Measurements from ENCODE around the gene KRT7. TPM values are rescaled to one million over a fixed set of nuclear protein-coding genes. Genes with fewer than 3 reads are reported as not detected.
A peak's percentile ranks its signal among the peaks of the same experiment; 100 is the strongest.

The KRT7 gene
- total RNA-seq, 1 donor from 2014 or later = 1,355 TPM

- no peak for DNase-seq (ENCODE audit: low read depth)
- TF ChIP-seq CTCF (IDR thresholded peaks at IDR 0.05; ENCODE audit: insufficient read depth, low read length, poor library complexity, severe bottlenecking) = peak; percentile 100
- Histone ChIP-seq H3K27me3 (ENCODE audit: control insufficient read depth, insufficient read depth, low read length) (no peaks in the 10 kb centered on the region), H3K4me3 (ENCODE audit: low read depth, low read length) (no peak overlapping the region), H3K36me3 (ENCODE audit: control insufficient read depth, insufficient read depth, low read length) (no peaks in the 10 kb centered on the region)
Observed at GRCh38 chr12:52213564-52214420, 19.3 kb upstream of the KRT7 start.

GRCh38 chr12:52214421-52214802 is 18.6 kb upstream of the KRT7 start:
- no peak for DNase-seq (ENCODE audit: low read depth)
- no peak overlapping the region for H3K4me3 ChIP-seq (ENCODE audit: low read depth, low read length)
- no peaks in the 10 kb centered on the region for H3K36me3 ChIP-seq (ENCODE audit: control insufficient read depth, insufficient read depth, low read length)

GRCh38 chr12:52215587-52216031 is 17.4 kb upstream of the KRT7 start:
- Histone ChIP-seq H3K27me3 (ENCODE audit: control insufficient read depth, insufficient read depth, low read length) (no peaks in the 10 kb centered on the region), H3K4me3 (ENCODE audit: low read depth, low read length) (no peak overlapping the region), H3K36me3 (ENCODE audit: control insufficient read depth, insufficient read depth, low read length) (no peaks in the 10 kb centered on the region)
- no peak for TF ChIP-seq CTCF (IDR thresholded peaks at IDR 0.05; ENCODE audit: insufficient read depth, low read length, poor library complexity, severe bottlenecking)
- DNase-seq (ENCODE audit: low read depth) = peak; percentile 70

More at GRCh38 chr12:52214421-52214802, 18.6 kb upstream of the KRT7 start:
- H3K27me3 ChIP-seq (ENCODE audit: control insufficient read depth, insufficient read depth, low read length) = no peaks in the 10 kb centered on the region
- TF ChIP-seq CTCF (IDR thresholded peaks at IDR 0.05; ENCODE audit: insufficient read depth, low read length, poor library complexity, severe bottlenecking) = no peak

GRCh38 chr12:52216100-52216499 is 16.9 kb upstream of the KRT7 start:
- H3K27me3 ChIP-seq (ENCODE audit: control insufficient read depth, insufficient read depth, low read length) = no peaks in the 10 kb centered on the region
- TF ChIP-seq CTCF (IDR thresholded peaks at IDR 0.05; ENCODE audit: insufficient read depth, low read length, poor library complexity, severe bottlenecking) = no peak
- no peaks in the 10 kb centered on the region for H3K36me3 ChIP-seq (ENCODE audit: control insufficient read depth, insufficient read depth, low read length)
- no peak for DNase-seq (ENCODE audit: low read depth)
- H3K4me3 ChIP-seq (ENCODE audit: low read depth, low read length) = no peak overlapping the region

- Histone ChIP-seq H3K4me3 (ENCODE audit: low read depth, low read length) (no peak overlapping the region), H3K36me3 (ENCODE audit: control insufficient read depth, insufficient read depth, low read length) (no peaks in the 10 kb centered on the region), H3K27me3 (ENCODE audit: control insufficient read depth, insufficient read depth, low read length) (no peaks in the 10 kb centered on the region)
- DNase-seq (ENCODE audit: low read depth) = no peak
- no peak for TF ChIP-seq CTCF (IDR thresholded peaks at IDR 0.05; ENCODE audit: insufficient read depth, low read length, poor library complexity, severe bottlenecking)
Observed at GRCh38 chr12:52216807-52217206, 16.2 kb upstream of the KRT7 start.

Data from kidney epithelial cell (primary cell).